ENCODE measurements around the gene ARHGEF33. TPM values are rescaled to one million over a fixed set of nuclear protein-coding genes. Genes with fewer than 3 reads are reported as not detected.
A peak's percentile ranks its signal among the peaks of the same experiment; 100 is the strongest.

Gene ARHGEF33
- total and polyA plus RNA-seq, 2 of the 13 experiments (the other 11 are each of a cell fraction or from before 2014, with no cell fraction given): 0.04 TPM; not detected in 1

- FAIRE-seq: peak; percentile 76
- CTCF ChIA-PET (ENCODE audit: low intra/inter-chr PET ratio, low total read pairs): interaction anchor here (1.3 to 1.7 kb wide), 2 partner anchors 134 to 302 kb away, joined by 3 to 5 read pairs; no protein-coding TSS in a partner anchor
- TF ChIP-seq ZMYM4 (CRISPR knock-in tag; IDR thresholded peaks at IDR 0.05) (0 out of 2 replicates have a peak, but pooled peaks have one; percentile 17), RFXANK (CRISPR knock-in tag; IDR thresholded peaks at IDR 0.05) (no peak), ZNF563 (CRISPR knock-in tag; IDR thresholded peaks at IDR 0.05) (no peak), ATF3 (CRISPR knock-in tag; IDR thresholded peaks at IDR 0.05) (no peak), HOXA9 (CRISPR knock-in tag; IDR thresholded peaks at IDR 0.05; ENCODE audit: borderline replicate concordance) (no peak), SIN3A (IDR thresholded peaks at IDR 0.05; ENCODE audit: borderline replicate concordance, low read depth, low read length) (no peak), SYNCRIP (IDR thresholded peaks at IDR 0.05; ENCODE audit: insufficient read depth, low read depth, low read length) (no peak), ZNF597 (CRISPR knock-in tag; IDR thresholded peaks at IDR 0.05) (no peak), CC2D1A (CRISPR knock-in tag; IDR thresholded peaks at IDR 0.05) (no peak), FOXP1 (IDR thresholded peaks at IDR 0.05) (no peak), FOXP1 (CRISPR knock-in tag; IDR thresholded peaks at IDR 0.05) (no peak), ZNF205 (CRISPR knock-in tag; IDR thresholded peaks at IDR 0.05) (no peak), RCOR2 (CRISPR knock-in tag; IDR thresholded peaks at IDR 0.05) (no peak), TOE1 (CRISPR knock-in tag; IDR thresholded peaks at IDR 0.05) (no peak), ZNF512 (CRISPR knock-in tag; IDR thresholded peaks at IDR 0.05) (no peak), SAP130 (CRISPR knock-in tag; IDR thresholded peaks at IDR 0.05; ENCODE audit: low read depth) (0 out of 2 replicates have a peak, but pooled peaks have one; percentile 23), ZBTB3 (CRISPR knock-in tag; IDR thresholded peaks at IDR 0.05; ENCODE audit: borderline replicate concordance, low read depth) (no peak), ZNF263 (CRISPR knock-in tag; IDR thresholded peaks at IDR 0.05) (no peak), HHEX (CRISPR knock-in tag; IDR thresholded peaks at IDR 0.05) (no peak), ZNF501 (CRISPR knock-in tag; IDR thresholded peaks at IDR 0.05) (no peak), MBD4 (IDR thresholded peaks at IDR 0.05; ENCODE audit: borderline replicate concordance, low read length) (no peak)
- TF ChIP-seq, protein P1, sequence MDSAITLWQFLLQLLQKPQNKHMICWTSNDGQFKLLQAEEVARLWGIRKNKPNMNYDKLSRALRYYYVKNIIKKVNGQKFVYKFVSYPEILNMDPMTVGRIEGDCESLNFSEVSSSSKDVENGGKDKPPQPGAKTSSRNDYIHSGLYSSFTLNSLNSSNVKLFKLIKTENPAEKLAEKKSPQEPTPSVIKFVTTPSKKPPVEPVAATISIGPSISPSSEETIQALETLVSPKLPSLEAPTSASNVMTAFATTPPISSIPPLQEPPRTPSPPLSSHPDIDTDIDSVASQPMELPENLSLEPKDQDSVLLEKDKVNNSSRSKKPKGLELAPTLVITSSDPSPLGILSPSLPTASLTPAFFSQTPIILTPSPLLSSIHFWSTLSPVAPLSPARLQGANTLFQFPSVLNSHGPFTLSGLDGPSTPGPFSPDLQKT (CRISPR knock-in tag; IDR thresholded peaks at IDR 0.05; ENCODE audit: borderline replicate concordance): no peak
- TF ChIP-seq, protein P2, sequence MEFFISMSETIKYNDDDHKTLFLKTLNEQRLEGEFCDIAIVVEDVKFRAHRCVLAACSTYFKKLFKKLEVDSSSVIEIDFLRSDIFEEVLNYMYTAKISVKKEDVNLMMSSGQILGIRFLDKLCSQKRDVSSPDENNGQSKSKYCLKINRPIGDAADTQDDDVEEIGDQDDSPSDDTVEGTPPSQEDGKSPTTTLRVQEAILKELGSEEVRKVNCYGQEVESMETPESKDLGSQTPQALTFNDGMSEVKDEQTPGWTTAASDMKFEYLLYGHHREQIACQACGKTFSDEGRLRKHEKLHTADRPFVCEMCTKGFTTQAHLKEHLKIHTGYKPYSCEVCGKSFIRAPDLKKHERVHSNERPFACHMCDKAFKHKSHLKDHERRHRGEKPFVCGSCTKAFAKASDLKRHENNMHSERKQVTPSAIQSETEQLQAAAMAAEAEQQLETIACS (CRISPR knock-in tag; IDR thresholded peaks at IDR 0.05): no peak
These were observed 36.3 kb downstream of the ARHGEF33 start for GRCh38 chr2:38925982-38926381.

More at GRCh38 chr2:38925982-38926381, 36.3 kb downstream of the ARHGEF33 start:
- Histone ChIP-seq H3K36me3 (replicated peaks in 1 of 2; ENCODE audit: control insufficient read depth in 1 of 2, insufficient read depth in 2 of 2, low read length in 2 of 2) (no peaks in the 10 kb centered on the region), H3K27me3 (ENCODE audit: control insufficient read depth in 1 of 2, insufficient read depth in 2 of 2, low read length in 2 of 2) (no peaks in the 10 kb centered on the region), H3K9ac (ENCODE audit: insufficient read depth, low read depth, low read length) (peak overlapping the region; percentile 27; the same call in 1 of the 2 replicates), H3K9me3 (ENCODE audit: low read length) (no peaks in the 10 kb centered on the region), H3K27ac (ENCODE audit: extremely low read length, insufficient read depth, low read length) (no peak overlapping the region), H3K4me1 (ENCODE audit: insufficient read depth, low read length) (peaks cover 34% of the 10 kb centered on the region), H3K4me3 (replicated peaks in 1 of 3; ENCODE audit: insufficient read depth in 1 of 3, low read depth in 2 of 3, low read length in 3 of 3) (peak overlapping the region in 2 of 3 experiments; percentile 35 to 37; a peak in 5 of 6 replicates), H4K20me1 (ENCODE audit: insufficient read depth, low read length) (no peaks in the 10 kb centered on the region), H3K79me2 (ENCODE audit: insufficient read depth, low read length) (no peaks in the 10 kb centered on the region), H2AFZ (ENCODE audit: low read length) (peak overlapping the region; percentile 55), H3K4me2 (ENCODE audit: low read depth, low read length) (peak overlapping the region; percentile 77)
- in situ Hi-C loops (cut with HindIII; ENCODE audit: extremely low pct_ligation_motif_present, low pct_unique_long_range_greater_than_20kb) (no loop called here), intact Hi-C loops (cut with micrococcal nuclease; ENCODE audit: unreplicated experiment) (loop anchor here (1.0 to 5.0 kb wide), 4 partner anchors 21 to 302 kb away; partner anchors contain the start of genes DHX57 and MORN2)
- peak; percentile 99 for ATAC-seq
- BruUV-seq (replicated peaks): no TSS peak
- DNase-seq (ENCODE audit: low spot score): peak; percentile 62
- POLR2A ChIA-PET: interaction anchor here (1.0 kb wide), 1 partner anchor 21 kb away, joined by 5 read pairs; no protein-coding TSS in a partner anchor
- WGBS (ENCODE audit: low lambda C conversion rate): 2% methylated on average over 9 of the region's 9 CpGs
